HG03139 (cell line): Measurements from ENCODE around the gene CEP104.

Source experiments
- ATAC-seq: cut with Tn5 transposase; IDR thresholded peaks from one replicate; pipeline ENCODE4 v1.9.1; 2021; ENCODE audit not compliant: unreplicated experiment

The CEP104 gene

DNA sequence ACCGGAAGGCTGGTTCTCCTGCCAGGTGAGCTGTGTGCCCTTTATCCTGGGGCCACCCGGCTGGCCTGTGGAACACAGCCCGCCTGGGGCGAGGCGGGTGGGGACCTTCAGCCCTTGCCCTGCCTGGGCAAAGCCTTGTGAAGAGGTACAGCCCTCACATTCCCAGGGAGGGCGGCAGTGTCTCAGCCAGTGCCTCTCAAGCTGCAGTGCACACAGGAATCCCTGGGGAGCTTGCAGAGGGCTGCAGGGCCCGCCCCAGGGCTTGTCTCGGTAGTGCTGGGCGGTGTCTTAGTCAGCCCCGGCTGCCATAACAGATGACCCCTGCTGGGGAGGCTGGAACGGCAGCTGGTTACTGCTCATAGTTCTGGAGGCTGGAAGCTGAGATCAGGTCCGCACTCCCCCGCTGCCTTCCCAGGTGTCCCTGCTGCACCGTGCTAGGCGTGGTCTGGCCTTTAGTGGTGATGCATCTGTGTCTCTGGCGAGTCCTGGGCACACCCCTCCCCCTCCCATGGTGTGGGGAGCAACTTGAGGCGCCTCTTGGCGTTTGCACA lies 12.8 kb upstream of the CEP104 start:
- ATAC-seq: no peak

DNA sequence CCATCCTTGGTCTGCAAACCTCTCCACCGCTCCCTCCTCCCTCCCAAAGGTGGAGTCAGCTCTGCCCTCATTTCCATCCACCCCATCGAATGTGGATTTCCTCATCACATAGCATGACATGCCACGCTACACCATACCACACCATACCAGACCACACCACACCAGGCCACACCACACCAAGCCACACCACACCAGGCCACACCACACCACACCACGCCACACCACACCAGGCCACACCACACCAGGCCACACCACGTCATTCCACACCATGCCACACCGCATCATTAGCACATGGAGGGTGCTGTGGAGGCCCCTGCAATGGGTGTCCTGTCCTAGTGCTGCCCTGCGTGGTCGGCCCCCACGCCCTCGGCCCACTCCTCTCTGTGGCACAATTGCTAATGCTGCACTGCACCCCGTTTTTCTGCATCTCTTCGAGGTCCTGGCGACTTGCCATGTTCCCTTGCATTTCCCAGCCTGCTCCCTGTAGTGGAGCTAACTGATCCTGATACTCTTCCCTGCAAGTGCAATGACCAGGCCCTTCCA lies 11.5 kb upstream of the CEP104 start:
- ATAC-seq: no peak

DNA sequence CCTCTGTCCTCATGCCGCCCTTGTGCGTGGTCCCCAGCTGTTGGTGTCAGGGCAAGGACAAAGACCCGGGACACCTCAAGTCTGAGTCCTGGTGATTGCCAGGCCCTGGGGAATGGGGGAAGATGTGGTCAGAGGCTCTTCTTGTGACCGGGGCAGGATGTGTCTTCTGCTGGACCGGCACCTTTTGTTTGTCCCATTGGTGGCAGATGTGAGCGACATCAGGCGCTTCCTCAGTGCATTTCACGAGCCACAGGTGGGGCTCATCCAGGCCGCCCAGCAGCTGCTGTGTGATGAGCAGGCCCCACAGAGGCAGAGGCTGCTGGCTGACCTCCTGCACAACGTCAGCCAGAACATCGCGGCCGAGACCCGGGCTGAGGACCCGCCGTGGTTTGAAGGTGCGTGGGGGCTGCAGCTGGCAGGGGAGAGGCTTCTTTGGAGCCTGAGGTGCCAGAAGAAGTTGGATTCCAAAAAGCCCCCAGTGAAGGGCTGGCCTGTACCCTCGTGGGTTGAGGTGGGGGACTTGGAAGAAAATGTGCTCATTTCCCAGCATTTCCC lies 8.7 kb upstream of the CEP104 start:
- no peak for ATAC-seq

DNA sequence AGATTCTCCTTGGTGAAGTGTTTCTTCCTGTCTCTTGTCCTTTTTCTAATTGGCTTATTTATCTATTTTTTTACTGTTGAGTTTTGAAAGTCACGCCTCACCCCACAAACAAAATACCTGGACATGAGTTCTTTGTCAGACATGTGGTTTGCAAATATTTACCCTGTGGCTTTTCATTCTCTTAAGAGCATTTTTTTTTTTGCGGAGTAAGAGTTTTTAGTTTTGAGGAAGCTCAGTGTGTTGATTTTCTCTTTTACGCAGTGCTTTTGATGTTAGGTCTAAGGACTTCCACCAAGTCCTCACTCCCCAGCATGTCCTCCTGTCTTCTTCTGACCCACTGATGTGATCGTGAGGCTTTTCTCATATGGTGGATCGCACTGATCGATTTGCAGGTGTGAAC lies 7.9 kb upstream of the CEP104 start:
- no peak for ATAC-seq

DNA sequence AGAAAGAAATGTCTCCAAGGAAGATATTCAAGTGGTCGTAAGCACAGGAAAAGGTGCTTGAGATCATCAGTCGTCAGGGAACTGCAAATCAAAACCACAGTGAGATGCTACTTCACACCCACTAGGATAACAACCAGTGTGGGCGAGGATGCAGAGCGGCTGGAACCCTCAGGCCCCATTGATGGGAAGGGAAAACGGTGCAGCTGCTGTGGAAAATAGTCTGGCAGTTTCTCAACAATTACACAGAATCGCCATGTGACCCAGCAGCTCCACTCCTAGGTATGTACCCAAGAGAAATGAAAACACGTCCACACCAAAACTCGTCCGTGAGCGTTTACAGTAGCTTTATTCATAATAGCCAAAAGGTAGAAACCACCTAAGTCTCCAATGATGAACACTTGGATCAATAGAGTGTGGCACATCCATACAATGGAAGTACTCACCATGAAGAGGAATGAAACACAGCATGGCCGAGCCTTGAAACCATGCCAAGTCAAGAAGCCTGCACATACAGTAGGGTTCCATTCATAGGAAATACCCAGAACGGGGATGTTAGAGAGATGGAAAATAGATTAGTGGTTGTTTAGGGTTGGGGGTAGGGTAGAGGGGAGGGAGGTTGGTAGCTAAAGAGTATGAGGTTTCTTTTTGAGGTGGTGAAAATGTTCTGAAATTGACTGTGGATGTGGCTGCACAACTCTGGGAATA lies 6.4 kb upstream of the CEP104 start:
- no peak for ATAC-seq

DNA sequence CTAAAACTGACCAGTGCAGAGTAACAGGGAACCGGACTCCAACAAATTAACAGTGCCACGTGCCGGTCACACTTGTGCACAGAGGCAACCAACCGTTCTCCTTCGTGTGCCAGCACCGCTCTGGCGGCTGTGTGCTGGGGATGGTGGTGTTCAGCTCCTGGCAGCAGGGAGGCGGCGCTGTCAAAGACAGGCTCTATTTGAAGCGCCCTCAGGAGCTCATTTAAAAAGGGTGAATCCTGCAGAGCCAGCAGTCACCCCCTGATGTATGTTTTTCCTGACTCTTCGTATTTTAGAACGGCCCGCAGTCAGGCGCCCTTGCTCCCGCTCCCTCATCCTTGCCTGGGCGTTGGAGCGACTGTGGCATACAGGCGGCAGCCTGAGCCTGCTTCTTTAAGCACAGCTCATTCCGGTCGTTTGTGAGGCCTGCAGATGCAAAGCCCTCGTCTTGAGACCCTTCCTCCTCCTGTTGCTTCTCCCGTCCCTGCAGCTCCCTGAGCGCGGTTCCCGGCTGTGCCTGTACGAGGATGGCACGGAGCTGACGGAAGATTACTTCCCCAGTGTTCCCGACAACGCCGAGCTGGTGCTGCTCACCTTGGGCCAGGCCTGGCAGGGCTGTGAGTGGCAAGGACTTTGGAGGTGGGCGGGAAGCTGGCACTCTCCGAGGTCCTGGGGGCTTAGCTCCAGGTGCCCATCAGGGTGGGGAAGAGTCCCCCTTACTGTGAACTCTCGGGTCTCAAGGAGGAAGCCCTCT lies 1.4 kb upstream of the CEP104 start:
- ATAC-seq: no peak

DNA sequence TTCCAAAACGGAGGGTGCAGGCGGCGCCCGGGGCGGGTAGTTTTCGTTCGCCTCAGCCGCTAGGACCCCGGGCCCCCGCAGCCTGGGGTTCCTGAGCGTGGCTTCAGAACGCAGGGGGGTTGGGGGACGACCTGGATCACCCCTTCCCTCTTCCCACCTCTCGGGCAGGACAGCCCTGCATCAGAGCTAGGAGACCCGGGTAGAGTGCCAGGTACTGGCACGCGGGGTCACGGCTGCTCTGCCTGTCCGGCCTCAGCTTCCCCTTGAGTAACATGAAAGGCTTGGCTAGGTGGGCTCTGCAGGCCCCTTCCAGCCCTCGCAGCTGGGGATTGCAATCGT lies 749 bp upstream of the CEP104 start:
- no peak for ATAC-seq

DNA sequence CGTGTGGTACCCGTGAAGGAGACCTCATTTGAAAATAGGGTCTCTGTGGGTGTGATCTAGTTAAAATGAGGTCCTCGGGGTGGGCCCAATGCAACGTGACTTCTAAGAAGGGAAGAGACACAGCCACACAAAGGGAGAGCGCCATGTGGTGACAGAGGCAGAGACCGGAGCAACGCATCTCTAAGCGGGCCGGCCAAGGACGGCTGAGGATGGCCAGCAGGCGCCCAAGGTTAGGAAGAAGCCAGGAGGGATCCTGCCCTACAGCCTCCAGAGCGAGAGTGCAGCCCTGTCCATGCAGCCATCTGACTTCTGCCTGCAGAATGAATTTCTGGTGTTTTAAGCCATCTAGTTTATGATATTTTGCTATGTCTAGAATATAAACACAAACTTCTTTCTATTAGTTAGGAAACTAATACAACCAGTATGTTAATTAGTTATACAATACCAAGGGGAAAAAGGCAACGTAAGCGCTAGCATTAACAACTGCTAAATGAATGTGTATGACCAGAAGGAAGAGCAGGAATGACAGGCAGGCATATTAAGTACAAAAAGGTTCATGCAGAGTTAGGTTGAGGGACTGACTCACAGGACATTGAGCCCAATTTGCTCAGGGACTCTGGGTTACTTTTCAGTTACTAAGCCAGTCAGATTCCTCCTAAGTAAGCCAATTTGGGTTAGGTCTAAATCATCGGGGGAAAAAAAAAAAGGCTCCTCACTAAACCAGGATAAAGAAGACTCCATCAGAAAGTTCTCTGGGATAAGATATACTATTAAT lies 4.1 kb downstream of the CEP104 start:
- no peak for ATAC-seq

DNA sequence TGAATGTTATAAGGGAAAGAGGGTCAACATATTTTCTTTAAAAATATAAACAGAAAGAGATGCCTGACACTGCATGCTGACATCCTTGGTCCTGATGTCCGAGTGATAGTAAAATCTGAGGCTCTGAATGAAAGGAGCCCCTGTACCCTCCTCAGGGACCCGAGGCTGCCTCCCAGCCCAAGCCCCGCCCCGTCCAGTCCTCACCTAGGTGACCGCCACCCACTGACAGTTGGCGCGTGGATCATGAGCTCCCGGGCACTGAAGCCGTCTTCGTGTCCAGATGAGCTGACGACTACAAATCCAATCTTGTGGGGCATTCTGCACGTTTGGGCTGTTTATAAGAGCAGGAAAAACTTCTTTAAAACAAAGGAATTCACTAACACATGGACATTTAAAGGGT lies 4.9 kb downstream of the CEP104 start:
- no peak for ATAC-seq

DNA sequence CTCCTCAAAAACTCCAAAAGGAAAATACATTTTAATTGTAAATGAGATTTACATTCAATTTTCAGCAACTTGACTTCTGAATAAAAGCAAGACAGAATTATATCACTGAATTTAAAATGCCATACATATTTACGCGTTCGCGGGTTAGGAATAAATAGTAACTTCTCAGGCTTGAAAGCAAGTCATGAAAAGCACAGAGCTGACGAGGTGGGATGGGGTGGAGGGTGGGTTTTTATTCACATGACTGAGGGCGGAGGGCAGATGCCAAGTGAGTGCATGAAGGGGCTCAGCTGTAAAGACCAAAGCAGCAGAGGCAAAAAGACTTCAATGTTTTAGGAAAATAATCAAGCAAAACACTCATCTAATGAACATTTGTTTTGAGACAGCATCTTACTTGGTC lies 5.7 kb downstream of the CEP104 start:
- ATAC-seq: no peak

DNA sequence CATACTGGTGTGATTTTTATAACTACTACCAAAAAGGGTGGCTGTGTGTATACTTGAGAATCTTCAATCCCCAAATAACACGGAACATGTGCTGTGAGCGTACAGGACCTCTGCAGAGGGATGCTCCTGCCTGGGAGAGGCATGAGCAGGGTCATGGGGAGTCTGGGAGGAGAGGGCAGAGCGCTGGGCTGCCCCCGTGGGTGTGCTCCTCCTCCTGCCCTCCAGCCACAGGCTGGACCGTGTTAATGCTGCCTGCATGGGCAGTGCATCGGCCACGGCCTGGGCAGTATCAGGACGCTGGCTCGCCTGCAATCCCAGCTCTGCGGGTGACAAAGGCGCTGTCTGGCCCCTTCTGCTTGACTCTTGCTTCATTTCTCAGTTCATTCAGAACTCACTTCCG lies 6.2 kb downstream of the CEP104 start:
- ATAC-seq: no peak

DNA sequence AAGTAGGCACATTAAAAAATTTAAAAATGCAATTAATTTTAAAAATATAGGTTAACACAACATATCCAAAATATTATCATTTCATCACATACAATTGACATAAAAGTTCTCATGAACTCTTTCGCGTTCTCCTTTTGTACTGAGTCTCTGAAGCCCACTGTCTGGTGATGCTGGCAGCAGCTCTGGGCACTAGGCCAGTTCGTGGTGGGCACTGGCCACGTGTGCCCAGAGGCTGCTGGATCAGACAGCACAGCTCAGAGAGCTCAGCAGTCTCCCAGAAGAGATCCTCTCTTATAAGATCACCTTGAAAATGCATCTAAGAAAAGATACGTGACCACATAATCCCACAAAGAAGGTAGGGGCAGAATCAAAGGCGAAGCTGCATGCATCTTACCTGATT lies 9.9 kb downstream of the CEP104 start:
- no peak for ATAC-seq

DNA sequence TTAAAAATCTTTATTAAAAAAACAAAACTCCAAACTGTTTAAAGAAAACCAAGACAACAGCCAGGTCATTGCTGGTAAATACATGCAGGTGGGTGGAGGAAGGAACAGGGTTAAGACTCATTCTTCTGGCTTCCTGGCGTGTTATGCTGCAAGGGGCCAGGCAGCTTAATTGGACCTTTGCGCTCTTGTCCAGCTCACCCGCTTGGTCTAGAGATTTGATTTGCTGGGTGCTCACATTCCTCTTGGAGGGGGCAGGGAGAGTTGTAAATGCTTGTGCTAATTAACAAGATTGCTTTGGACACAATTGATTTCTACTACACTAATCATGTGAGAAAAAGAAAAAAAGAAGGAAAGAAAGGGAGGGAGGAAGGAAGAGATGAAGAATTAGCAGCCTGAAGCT lies 10.5 kb downstream of the CEP104 start:
- ATAC-seq: no peak

DNA sequence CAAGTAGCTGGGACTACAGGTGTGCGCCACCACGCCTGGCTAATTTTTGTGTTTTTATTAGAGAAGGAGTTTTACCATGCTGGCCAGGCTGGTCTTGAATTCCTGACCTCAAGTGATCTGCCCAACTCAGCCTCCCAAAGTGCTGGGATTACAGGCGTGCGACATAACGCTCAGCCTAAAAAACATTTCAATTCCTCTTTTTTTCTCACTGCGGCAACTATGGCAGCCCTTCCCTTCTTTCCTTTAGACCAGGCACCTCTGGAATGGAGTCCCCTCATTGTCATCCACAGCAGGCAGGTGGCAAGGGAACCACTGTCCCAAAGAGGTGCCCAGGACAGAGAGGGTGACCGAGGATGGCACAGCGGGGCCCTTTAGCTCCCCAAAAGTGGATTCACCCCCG lies 14.1 kb downstream of the CEP104 start:
- no peak for ATAC-seq

DNA sequence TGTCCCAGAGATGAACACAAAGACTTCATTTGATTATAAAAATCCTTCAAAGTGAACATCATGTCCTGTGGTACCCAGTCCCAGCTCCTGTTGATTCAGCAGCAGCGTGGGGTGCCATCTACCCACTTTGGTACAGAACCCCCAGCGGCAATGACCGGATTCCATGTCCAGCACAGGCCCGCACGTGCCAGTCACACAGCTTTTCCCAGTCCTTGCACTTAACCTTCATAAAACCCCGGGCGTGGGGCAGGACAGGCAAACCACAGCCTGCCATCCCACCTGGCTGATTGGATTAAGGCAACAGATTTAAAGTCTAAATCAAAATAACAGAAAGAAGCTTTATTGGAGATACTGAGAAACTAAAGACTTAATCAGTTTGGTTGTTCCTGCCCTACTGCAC lies 15.5 kb downstream of the CEP104 start:
- no peak for ATAC-seq

DNA sequence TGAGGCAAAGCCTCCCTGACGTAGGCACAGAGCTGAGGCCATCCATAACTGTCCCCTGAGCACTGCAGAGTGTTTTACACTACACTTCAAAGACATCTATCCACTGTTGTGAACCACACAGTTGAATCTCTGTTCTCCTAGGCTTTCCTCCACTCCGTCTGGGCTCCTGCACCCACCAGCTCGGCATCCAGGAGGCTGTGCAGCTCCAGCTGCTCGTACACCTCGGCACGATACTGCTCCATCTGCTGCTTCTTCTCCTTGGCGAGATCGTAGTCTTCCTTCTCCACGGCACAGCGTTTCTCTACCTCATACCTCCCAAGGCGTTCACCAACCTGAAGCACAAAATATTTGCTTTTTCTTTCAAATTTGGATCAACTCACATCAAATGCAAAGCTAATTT lies 18.2 kb downstream of the CEP104 start:
- ATAC-seq: no peak

DNA sequence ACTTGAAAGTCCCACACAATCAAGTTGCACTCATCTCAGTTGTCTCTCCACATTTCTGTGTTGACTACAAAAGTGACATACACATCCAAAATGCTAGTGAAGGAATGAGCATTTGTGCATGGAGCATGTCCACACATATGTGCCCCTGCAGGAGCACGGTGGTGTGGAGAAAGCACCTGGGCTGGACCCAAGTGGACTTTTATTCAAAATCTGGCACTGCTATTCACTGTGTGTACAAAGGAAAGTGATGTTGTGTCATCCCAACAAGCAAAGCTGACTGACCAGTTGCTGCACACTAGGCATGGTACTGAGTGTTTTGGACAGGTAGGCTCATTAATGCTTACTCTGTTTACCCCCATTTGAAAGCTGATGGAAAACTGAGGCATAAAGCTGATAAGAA lies 19.3 kb downstream of the CEP104 start:
- no peak for ATAC-seq

DNA sequence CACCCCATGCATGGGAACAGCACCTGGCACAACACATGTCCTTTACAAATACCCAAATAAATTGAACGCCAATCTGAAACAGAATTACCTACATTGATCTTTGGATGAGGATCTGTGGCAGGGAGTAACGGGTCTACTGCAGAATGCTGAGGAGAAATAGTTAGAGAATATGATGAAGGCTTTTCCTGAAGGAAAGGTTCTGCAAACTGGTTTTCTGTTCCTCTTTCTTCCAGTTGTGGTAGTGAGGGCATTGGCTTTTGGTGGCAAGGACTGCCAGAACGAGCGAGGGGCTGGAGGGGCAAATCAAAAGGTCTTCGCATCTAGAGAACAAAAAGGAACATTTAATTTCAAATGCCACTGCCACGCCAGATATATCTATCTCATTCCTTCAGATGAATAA lies 19.8 kb downstream of the CEP104 start:
- ATAC-seq: no peak

DNA sequence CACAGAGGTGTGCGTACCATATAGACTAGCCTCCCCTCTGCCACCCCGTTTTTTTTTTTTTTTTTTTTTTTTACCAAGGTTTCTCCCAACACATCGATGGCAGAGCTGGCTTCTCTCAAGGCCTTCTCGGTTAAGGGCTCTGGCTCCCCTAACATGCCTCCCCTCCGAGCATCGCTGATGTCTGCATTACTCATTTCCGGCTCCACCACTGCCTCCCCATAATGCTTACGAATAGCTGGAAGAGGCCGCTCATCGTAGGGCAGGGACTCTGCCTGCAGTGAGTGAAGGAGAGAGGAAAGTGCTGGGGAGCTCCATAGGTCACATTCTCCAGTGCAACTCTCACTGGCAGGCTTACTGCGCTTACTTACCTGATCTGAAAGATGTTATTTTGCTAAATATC lies 20.6 kb downstream of the CEP104 start:
- no peak for ATAC-seq

DNA sequence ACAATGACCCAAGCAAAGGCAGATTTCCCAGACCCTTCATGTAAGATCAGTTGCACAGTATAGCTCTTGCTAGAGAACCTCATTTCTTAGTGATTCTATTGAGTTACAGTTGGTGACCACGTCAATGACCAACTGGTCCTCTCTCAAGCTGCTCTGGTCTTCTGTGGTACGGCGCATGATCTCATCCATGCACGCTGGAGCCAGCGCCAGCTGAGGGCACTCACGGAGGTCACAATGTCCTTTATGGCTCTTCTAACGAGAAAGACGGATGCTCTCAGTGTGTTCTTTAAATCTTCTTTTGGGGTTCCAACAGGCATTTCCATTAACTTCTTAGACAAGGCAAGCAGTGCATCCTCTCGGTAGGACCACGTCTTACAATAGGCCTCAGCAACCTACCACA lies 22.3 kb downstream of the CEP104 start:
- ATAC-seq: no peak

DNA sequence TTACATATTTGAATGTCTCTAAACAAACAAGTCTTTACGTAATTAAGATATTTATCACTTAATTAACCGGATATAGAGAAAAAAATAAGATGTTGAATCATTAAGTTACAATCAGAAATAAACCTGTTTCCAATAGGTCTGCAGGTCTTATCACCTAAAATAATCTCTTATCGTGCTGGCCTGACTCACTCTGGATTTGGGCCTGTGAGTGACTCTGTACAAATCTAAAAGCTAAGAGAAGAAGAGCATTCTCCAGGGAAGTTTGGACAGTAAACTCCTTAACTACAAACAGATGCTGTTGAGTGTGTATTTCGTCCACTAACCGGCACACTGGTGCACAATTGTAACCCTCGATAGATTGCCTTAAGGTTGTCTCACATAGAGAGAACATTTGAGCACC lies 25.3 kb downstream of the CEP104 start:
- ATAC-seq: no peak
